Measurements from ENCODE around the gene OPN4.

Gene OPN4

GRCh38 chr10:86651021-86651471 lies 3.3 kb upstream of the OPN4 start:
- Histone ChIP-seq H3K27me3 (ENCODE audit: insufficient read depth, poor library complexity, severe bottlenecking) (no peaks in the 10 kb centered on the region), H3K4me3 (replicated peaks; ENCODE audit: insufficient read depth, low read length) (no peak overlapping the region), H3K27ac (replicated peaks) (no peak overlapping the region)
- no peak for DNase-seq (ENCODE audit: low read depth in 1 of 2, low spot score in 1 of 2)
- TF ChIP-seq REST (IDR thresholded peaks at IDR 0.05; ENCODE audit: insufficient replicate concordance, low read depth), result no peak
- TF ChIP-seq CTCF (IDR thresholded peaks at IDR 0.05; ENCODE audit: insufficient read depth, low read length), result no peak
- no peak for TF ChIP-seq SPI1 (IDR thresholded peaks at IDR 0.05; ENCODE audit: borderline replicate concordance, low read depth)

- no peak for DNase-seq (ENCODE audit: low read depth in 1 of 2, low spot score in 1 of 2)
Measured at GRCh38 chr10:86651631-86652331, 2.6 kb upstream of the OPN4 start.

GRCh38 chr10:86652361-86653202 lies 1.8 kb upstream of the OPN4 start:
- Histone ChIP-seq H3K4me3 (replicated peaks; ENCODE audit: insufficient read depth, low read length) (no peak overlapping the region), H3K27ac (replicated peaks) (no peak overlapping the region), H3K27me3 (ENCODE audit: insufficient read depth, poor library complexity, severe bottlenecking) (no peaks in the 10 kb centered on the region)
- no peak for TF ChIP-seq POLR2AphosphoS5 (IDR thresholded peaks at IDR 0.05; ENCODE audit: low read depth)
- TF ChIP-seq GABPA (IDR thresholded peaks at IDR 0.05; ENCODE audit: low read depth), result no peak
- no peak for TF ChIP-seq REST (IDR thresholded peaks at IDR 0.05; ENCODE audit: insufficient replicate concordance, low read depth)
- DNase-seq (ENCODE audit: low read depth in 1 of 2, low spot score in 1 of 2), result no peak

More at GRCh38 chr10:86651631-86652331, 2.6 kb upstream of the OPN4 start:
- no peak for TF ChIP-seq SPI1 (IDR thresholded peaks at IDR 0.05; ENCODE audit: borderline replicate concordance, low read depth)
- Histone ChIP-seq H3K4me3 (replicated peaks; ENCODE audit: insufficient read depth, low read length) (no peak overlapping the region), H3K27me3 (ENCODE audit: insufficient read depth, poor library complexity, severe bottlenecking) (no peaks in the 10 kb centered on the region), H3K27ac (replicated peaks) (no peak overlapping the region)

- H3K27ac ChIP-seq (replicated peaks), result no peak overlapping the region
- no peak overlapping the region for H3K4me3 ChIP-seq (replicated peaks; ENCODE audit: insufficient read depth, low read length)
- TF ChIP-seq GABPA (IDR thresholded peaks at IDR 0.05; ENCODE audit: low read depth), result no peak
- no peak for TF ChIP-seq CTCF (IDR thresholded peaks at IDR 0.05; ENCODE audit: insufficient read depth, low read length)
- no peak for TF ChIP-seq REST (IDR thresholded peaks at IDR 0.05; ENCODE audit: insufficient replicate concordance, low read depth)
- no peak for TF ChIP-seq SPI1 (IDR thresholded peaks at IDR 0.05; ENCODE audit: borderline replicate concordance, low read depth)
- TF ChIP-seq POLR2AphosphoS5 (IDR thresholded peaks at IDR 0.05; ENCODE audit: low read depth), result no peak
- DNase-seq (ENCODE audit: low read depth in 1 of 2, low spot score in 1 of 2), result no peak
- no peaks in the 10 kb centered on the region for H3K27me3 ChIP-seq (ENCODE audit: insufficient read depth, poor library complexity, severe bottlenecking)
Measured at GRCh38 chr10:86653379-86653778, 968 bp upstream of the OPN4 start.

All from HL-60 (cell line).